Breast epithelium (tissue), 4 donors: ENCODE measurements around the gene TNPO1. TPM values are rescaled to one million over a fixed set of nuclear protein-coding genes. Genes with fewer than 3 reads are reported as not detected.

Source experiments
- DNase-seq, 2 donors: peaks; one replicate each; pipeline ENCODE4 v3.0.0-alpha.2; 2019; ENCODE audit warnings: low spot score in 2 of 2
- H3K27ac ChIP-seq, 2 donors: fragments of 200-600 bp; sonication (generic) in 1 of 2; one replicate each; pipeline ENCODE4 v1.5.1; 2016 to 2019; ENCODE audit warnings: mild to moderate bottlenecking in 1 of 2
- H3K27me3 ChIP-seq, 2 donors: fragments of 200-600 bp; sonication (generic) in 1 of 2; one replicate each; pipeline versions ENCODE4 v1.5.1 to v1.6.0; 2017 to 2019; ENCODE audit warnings: control low read depth in 1 of 2, mild to moderate bottlenecking in 1 of 2
- H3K36me3 ChIP-seq: fragments of 200-600 bp; one replicate; pipeline ENCODE4 v1.5.1; 2019
- H3K4me1 ChIP-seq, 2 donors: fragments of 200-600 bp; sonication (generic); one replicate each; pipeline ENCODE4 v1.5.1; 2016 to 2019; ENCODE audit warnings: control low read depth in 1 of 2
- H3K4me3 ChIP-seq, 3 donors: fragments of 200-600 bp; sonication (generic); 1 replicate in 2 of 3; 2 replicates in 1 of 3; pipeline ENCODE4 v1.5.1; 2016 to 2019; ENCODE audit warnings: mild to moderate bottlenecking in 3 of 3, moderate library complexity in 2 of 3
- H3K9me3 ChIP-seq, 2 donors: fragments of 200-600 bp; sonication (generic) in 1 of 2; one replicate each; pipeline ENCODE4 v1.5.1; 2016 to 2019; ENCODE audit warnings: control low read depth in 1 of 2
- POLR2A ChIP-seq: fragments of 450-650 bp; IDR thresholded peaks from one replicate; pipeline ENCODE4 v1.6.1; 2016; ENCODE audit warnings: antibody characterized with exemption, mild to moderate bottlenecking, moderate library complexity
- POLR2AphosphoS5 ChIP-seq, 3 donors: sonication (generic); formaldehyde crosslinking; IDR thresholded peaks; one replicate each; pipeline ENCODE4 v1.6.1; 2017; ENCODE audit warnings: antibody characterized with exemption in 3 of 3
- intact Hi-C: fragments of 100-400 bp; cut with DNase I; formaldehyde crosslinking; loops from one replicate; pipeline ENCODE4 v1.15.1; 2023; ENCODE audit warnings: low total_unique reads
- total RNA-seq, 3 donors: library from RNA; depleted of rRNA; stranded (reverse); fragments of >200 nt; gene quantifications; one replicate each; pipeline ENCODE4 v1.1.0, GENCODE V29; 2016
- TF ChIP-seq, protein P1 (sequence below), 3 donors: fragments of 450-650 bp; IDR thresholded peaks; one replicate each; pipeline ENCODE4 v1.5.1; 2016 to 2017; ENCODE audit warnings: antibody characterized with exemption in 3 of 3, mild to moderate bottlenecking in 3 of 3, moderate library complexity in 3 of 3

TNPO1 gene
- total RNA-seq, 3 donors from 2014 or later, result 87.5 to 105 (median 87.8) TPM

DNA sequence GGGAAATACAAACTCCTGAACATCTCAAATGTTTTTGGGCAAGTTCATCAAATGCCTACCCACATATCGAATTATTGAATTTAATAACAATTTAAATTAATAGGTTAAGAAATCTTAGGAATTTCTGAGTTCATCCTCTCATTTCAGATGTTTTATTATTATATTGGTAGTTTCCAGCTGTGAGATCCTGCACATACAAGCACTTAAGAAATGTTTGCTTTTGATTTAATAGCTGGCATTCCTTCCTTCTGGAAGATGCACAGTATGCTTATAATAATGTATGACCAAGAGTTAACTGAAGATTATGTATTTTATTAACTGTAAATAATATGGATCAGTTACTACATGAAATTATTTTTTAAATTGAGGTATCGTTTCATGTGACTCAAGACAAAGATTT is 13.9 kb downstream of the TNPO1 start:
- intact Hi-C loops, result no loop called here
- Histone ChIP-seq H3K4me1 (no peaks in the 10 kb centered on the region), H3K9me3 (no peaks in the 10 kb centered on the region), H3K36me3 (no peaks in the 10 kb centered on the region), H3K27me3 (no peaks in the 10 kb centered on the region), H3K27ac (no peak overlapping the region), H3K4me3 (no peak overlapping the region)
- no peak for DNase-seq
- TF ChIP-seq POLR2A (no peak), POLR2AphosphoS5 (IDR thresholded peaks at IDR 0.05) (no peak)
- TF ChIP-seq, protein P1, sequence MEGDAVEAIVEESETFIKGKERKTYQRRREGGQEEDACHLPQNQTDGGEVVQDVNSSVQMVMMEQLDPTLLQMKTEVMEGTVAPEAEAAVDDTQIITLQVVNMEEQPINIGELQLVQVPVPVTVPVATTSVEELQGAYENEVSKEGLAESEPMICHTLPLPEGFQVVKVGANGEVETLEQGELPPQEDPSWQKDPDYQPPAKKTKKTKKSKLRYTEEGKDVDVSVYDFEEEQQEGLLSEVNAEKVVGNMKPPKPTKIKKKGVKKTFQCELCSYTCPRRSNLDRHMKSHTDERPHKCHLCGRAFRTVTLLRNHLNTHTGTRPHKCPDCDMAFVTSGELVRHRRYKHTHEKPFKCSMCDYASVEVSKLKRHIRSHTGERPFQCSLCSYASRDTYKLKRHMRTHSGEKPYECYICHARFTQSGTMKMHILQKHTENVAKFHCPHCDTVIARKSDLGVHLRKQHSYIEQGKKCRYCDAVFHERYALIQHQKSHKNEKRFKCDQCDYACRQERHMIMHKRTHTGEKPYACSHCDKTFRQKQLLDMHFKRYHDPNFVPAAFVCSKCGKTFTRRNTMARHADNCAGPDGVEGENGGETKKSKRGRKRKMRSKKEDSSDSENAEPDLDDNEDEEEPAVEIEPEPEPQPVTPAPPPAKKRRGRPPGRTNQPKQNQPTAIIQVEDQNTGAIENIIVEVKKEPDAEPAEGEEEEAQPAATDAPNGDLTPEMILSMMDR (IDR thresholded peaks at IDR 0.05), result no peak

DNA sequence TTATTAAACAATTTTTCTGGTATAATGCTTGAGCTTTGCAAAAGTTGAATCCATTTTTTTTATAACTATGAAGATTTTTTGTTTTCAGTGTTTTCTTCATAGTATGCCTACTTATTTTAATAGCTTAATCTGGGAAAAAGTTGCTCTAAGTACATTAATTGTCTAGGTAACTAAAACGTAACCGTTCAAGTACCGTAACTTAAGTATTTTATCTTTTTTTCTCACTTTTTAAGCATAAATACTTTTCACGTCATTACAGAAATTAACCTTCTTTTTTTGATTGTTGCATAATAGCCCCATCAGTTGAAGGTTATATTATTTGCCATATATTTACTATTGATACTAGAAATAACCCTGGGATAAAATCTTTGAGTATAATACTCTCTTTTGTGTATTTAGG is 15.2 kb downstream of the TNPO1 start:
- DNase-seq, result no peak
- H3K4me1 ChIP-seq, result no peaks in the 10 kb centered on the region
- no peaks in the 10 kb centered on the region for H3K36me3 ChIP-seq
- TF ChIP-seq POLR2A (no peak), POLR2AphosphoS5 (IDR thresholded peaks at IDR 0.05) (no peak)
- TF ChIP-seq, protein P1 (IDR thresholded peaks at IDR 0.05), result no peak
- no peaks in the 10 kb centered on the region for H3K27me3 ChIP-seq
- H3K9me3 ChIP-seq, result no peaks in the 10 kb centered on the region
- no peak overlapping the region for H3K4me3 ChIP-seq
- intact Hi-C loops, result no loop called here
- H3K27ac ChIP-seq, result no peak overlapping the region

DNA sequence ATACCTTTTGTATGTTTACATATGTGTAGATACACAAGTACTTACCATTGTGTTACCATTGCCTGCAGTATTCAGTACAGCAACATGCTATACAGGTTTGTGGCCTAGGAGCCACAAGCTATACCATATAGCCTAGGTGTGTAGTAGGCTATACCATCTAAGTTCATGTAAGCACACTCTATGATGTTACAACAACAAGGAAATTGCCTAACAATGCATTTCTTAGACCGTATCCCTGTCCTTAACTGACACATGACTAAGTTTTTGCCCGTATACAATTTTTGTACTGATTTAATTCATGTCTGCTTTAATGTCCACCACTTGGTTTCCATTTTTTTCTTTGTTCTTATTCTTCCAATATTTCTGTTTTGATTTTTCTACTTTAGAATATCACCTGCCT is 18.5 kb downstream of the TNPO1 start:
- H3K36me3 ChIP-seq, result no peaks in the 10 kb centered on the region

DNA sequence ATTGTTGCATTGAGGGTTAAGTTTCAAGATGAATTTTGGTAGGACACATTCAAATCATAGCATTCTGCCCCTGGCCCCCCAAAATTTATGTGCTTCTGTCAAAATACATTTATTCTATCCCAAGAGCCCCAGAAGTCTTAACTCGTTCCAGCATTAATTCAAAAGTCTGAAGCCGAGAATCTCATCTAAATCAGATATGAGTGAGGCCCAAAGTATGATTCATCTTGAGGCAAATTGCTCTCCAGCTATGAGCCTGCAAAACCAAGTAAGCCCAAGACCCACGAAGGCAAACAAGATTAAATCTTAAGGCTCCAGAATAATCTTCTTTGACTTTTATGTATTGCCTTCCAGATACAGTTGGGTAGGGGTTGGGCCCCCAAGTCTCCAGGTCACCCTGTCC is 19.2 kb downstream of the TNPO1 start:
- no peak for DNase-seq
- no peak overlapping the region for H3K27ac ChIP-seq

More for the DNA sequence above, 18.5 kb downstream of the TNPO1 start:
- peaks cover 0 to 5% of the 10 kb centered on the region in 2 donors for H3K4me1 ChIP-seq
- no peak for DNase-seq
- TF ChIP-seq POLR2AphosphoS5 (IDR thresholded peaks at IDR 0.05), result no peak
- TF ChIP-seq POLR2A, result no peak
- TF ChIP-seq, protein P1 (IDR thresholded peaks at IDR 0.05), result no peak
- intact Hi-C loops, result no loop called here
- no peaks in the 10 kb centered on the region for H3K9me3 ChIP-seq
- no peak overlapping the region for H3K27ac ChIP-seq
- H3K4me3 ChIP-seq, result no peak overlapping the region
- H3K27me3 ChIP-seq, result no peaks in the 10 kb centered on the region

DNA sequence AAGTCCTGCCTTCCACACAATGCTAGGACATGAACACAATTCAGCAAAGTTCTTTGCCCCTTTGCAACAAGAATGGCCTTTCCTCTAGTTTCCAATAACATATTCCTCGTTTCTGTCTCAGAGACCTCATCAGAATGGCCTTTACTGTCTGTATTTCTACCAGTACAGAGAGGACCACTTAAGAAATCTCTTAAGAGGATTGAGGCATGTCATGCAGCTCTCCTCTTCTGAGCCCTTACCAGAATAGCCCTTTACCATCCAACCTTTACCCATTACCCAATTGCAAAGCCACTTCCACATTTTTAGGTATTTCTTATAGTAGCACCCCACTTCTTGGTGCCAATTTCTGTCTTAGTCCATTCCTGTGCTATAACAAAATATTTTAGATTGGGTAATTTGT is 20.3 kb downstream of the TNPO1 start:
- Histone ChIP-seq H3K4me3 (no peak overlapping the region), H3K27me3 (no peaks in the 10 kb centered on the region), H3K9me3 (no peaks in the 10 kb centered on the region), H3K27ac (no peak overlapping the region), H3K36me3 (no peaks in the 10 kb centered on the region), H3K4me1 (peaks cover 0 to 5% of the 10 kb centered on the region in 2 donors)
- TF ChIP-seq, protein P1 (IDR thresholded peaks at IDR 0.05), result no peak
- TF ChIP-seq POLR2A (no peak), POLR2AphosphoS5 (IDR thresholded peaks at IDR 0.05) (no peak)
- intact Hi-C loops, result no loop called here
- no peak for DNase-seq

More for the DNA sequence above, 19.2 kb downstream of the TNPO1 start:
- no peak for TF ChIP-seq POLR2AphosphoS5 (IDR thresholded peaks at IDR 0.05)
- no peak for TF ChIP-seq POLR2A
- TF ChIP-seq, protein P1 (IDR thresholded peaks at IDR 0.05), result no peak
- intact Hi-C loops, result no loop called here
- peaks cover 0 to 5% of the 10 kb centered on the region in 2 donors for H3K4me1 ChIP-seq
- H3K4me3 ChIP-seq, result no peak overlapping the region
- H3K9me3 ChIP-seq, result no peaks in the 10 kb centered on the region
- no peaks in the 10 kb centered on the region for H3K36me3 ChIP-seq
- no peaks in the 10 kb centered on the region for H3K27me3 ChIP-seq
